Tongue (tissue), 3 donors: ENCODE measurements around the gene FOXR2. TPM values are rescaled to one million over a fixed set of nuclear protein-coding genes. Genes with fewer than 3 reads are reported as not detected.

Experiments used
- DNase-seq: peaks from one replicate; pipeline ENCODE4 v3.0.0-alpha.2; 2015
- small RNA-seq: library from RNA; depleted of rRNA; stranded (forward); fragments of <200 nt; gene quantifications from one replicate; pipeline ENCODE3, GENCODE V24; 2014; ENCODE audit warnings: low replicate concordance
- total RNA-seq: library from RNA; depleted of rRNA; stranded (reverse); fragments of >200 nt; gene quantifications from one replicate; pipeline ENCODE4 v1.2.3, GENCODE V29; 2014

FOXR2 gene
- total RNA-seq, result not detected

DNA sequence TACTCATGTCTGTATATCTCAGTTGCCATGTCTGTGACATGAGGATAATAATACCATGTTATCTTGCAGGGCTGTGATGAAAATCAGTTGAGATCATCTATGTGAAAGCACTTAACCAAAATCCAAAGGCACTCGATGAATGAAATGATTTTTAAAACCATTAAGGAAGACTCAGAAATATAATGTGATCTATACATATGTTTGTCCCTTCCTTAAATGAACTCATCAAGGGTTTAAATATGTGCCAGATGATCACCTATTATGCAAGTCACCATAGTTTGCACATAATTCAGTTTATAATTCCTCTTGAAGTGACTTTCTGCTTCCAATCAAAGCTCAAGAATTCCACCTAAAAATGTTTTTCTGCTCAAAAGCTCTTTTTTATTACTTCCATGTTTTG lies at the start of gene FOXR2:
FOXR2 (plus strand) TSS at position 301 of the 400 bp plus-strand sequence. CDS start 312 bp downstream, outside the sequence.
- DNase-seq, result no peak

DNA sequence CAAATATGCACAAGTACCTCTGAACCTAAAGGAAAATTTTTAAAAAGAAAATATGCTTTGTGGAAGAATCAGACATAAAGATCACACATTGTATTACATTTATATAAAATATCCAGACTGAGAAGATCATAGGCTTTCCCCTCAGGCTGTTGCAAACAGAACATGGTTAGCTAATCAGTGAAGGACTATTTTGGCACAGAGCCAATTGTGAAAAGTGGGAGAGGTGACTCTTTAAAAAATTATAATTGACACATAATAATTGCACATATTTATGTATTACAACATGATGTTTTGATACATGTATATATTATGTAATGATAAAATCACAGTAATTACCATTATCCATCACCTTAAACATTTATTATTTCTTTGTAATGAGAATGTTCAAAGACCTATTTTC lies 44.1 kb upstream of the FOXR2 start:
- no peak for DNase-seq

DNA sequence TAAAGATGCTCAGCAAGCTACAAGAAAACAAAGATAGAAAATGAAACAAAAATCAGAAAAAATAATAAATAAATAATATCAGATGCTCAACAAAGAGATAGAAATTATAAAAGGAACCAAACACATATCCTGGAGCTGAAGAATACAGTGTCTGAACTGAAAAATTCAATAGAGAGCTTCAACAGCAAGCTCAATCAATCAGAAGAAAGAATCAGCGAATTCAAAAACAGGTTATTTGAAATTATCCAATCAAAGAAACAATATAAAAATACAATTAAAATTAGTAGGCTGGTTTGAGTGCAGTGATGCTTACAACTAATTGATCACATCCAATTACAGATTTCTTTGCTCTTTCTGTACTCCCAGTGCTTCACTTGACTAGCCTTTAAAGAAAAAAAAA lies 40.8 kb upstream of the FOXR2 start:
- no peak for DNase-seq

- DNase-seq, result no peak
Measured at GRCh38 chrX:55593296-55593695, 29.9 kb upstream of the FOXR2 start.

- DNase-seq, result no peak
Measured at GRCh38 chrX:55593756-55594257, 29.4 kb upstream of the FOXR2 start.

GRCh38 chrX:55598333-55598732 lies 24.9 kb upstream of the FOXR2 start:
- DNase-seq, result no peak

- DNase-seq, result no peak
Measured at GRCh38 chrX:55619547-55619946, 3.7 kb upstream of the FOXR2 start.

DNA sequence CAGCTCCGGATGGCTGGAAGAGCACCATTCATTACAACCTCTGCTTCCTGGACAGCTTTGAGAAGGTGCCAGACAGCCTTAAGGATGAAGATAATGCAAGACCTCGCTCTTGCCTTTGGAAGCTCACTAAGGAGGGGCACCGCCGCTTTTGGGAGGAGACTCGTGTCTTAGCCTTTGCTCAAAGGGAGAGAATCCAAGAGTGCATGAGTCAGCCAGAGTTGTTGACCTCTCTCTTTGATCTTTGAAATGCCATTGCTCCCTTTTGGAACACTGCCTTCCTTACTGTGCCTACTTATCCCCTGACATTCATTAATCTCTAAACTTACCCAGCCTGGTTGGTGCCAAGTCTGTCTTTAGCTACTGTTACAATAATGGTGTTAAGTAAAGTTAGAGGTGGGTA lies 1.2 kb downstream of the FOXR2 start:
- no peak for DNase-seq

GRCh38 chrX:55636109-55636508 lies 12.9 kb downstream of the FOXR2 start:
- DNase-seq, result no peak

DNA sequence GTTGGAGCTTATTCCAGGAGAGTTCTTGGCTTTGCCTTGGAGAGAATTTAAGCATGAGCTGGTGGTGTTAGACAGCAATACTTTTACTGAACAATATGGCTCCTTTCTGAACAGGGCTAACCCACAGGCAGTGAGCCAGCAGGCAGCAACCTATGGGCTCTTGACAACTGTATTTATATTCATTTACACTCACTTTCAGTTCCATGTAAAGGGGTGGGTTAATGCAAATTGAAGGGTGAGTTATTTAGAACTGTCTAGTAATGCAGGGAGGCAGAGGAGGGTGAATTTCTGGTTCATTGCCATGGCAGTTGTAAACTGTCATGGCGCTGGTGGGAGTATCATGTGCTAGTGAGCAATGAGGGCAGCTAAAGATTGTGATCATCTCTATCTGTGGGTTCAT lies 15.7 kb downstream of the FOXR2 start:
- DNase-seq, result no peak

GRCh38 chrX:55640854-55641253 lies 17.7 kb downstream of the FOXR2 start:
- no peak for DNase-seq

DNA sequence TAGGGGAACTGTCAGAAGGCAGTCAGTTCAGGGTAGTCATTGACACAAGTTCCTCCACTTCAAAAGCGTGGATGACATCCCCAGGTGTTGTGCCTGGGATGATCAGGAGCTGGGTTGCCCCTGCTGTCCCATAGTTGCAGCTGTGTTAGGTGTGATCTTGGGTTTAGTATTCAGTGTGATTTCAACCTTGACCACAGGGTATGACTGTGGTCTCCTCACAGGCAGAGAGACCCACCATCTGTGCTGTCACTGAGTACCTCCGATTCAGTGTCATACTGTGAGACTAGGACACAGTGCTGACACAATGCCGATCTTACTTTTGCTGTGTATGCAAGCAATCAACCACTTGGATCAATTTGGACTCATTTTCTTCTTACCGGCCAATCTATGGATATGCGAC lies 25.2 kb downstream of the FOXR2 start:
- no peak for DNase-seq

DNA sequence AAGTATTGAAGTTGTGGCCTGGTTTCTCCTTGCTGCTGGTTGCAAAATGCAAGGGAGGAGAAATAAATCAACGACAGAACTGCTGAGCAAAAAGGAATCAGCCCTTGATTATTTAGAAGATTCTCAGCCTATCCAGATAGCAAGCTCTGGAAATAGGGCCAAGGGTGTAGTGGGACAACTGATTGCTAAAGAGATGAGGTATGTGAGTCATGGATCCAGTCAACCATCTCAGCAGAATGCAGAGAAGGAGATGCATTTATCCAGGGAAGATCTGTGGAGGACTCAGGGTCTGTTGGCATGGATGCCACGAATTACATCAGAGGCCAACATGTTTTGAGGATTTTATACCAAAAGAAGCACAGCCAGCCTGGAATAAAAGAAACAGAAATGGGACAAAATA lies 36.7 kb downstream of the FOXR2 start:
- DNase-seq, result no peak

- DNase-seq, result no peak
Measured at GRCh38 chrX:55663584-55663983, 40.4 kb downstream of the FOXR2 start.

GRCh38 chrX:55668084-55668483 lies 44.9 kb downstream of the FOXR2 start:
- no peak for DNase-seq

Small RNA genes within 50 kb of the gene (small RNA-seq; reads per million reads assigned to genes)
- not detected for gene RF00019

Other genes starting within 250 kb of the FOXR2 start
- 56.1 TPM for gene MAGEH1, start 171.3 kb upstream of the FOXR2 start, total RNA-seq
- 7.2 TPM for gene USP51, start 133.6 kb upstream of the FOXR2 start, total RNA-seq
- 28.4 TPM for gene RRAGB, start 94.3 kb downstream of the FOXR2 start, total RNA-seq